B cell (primary cell): ENCODE results near the gene SYCE3. TPM values are rescaled to one million over a fixed set of nuclear protein-coding genes. Genes with fewer than 3 reads are reported as not detected.
A peak's percentile ranks its signal among the peaks of the same experiment; 100 is the strongest.

Experiments used
- ATAC-seq: fragments of 200-7000 bp; cut with Tn5 transposase; one replicate; pipeline ENCODE4 v1.10.0; 2021; ENCODE audit warnings: low read depth, mild to moderate bottlenecking, moderate number of reproducible peaks, moderate library complexity
- CTCF ChIA-PET: fragments of 350-600 bp; sonication (Branson Sonifier 250); formaldehyde crosslinking; loops from one replicate; lab custom pipeline; 2021; ENCODE audit warnings: antibody characterized with exemption, inconsistent platforms; lab: Charles Lee
- POLR2A ChIA-PET: fragments of 350-600 bp; sonication (Branson Sonifier 250); formaldehyde crosslinking; loops from one replicate; lab custom pipeline; 2021; ENCODE audit warnings: antibody characterized with exemption; lab: Charles Lee
- DNase-seq: peaks from one replicate; pipeline ENCODE4 v3.0.0; 2013
- H2AFZ ChIP-seq: 2 replicates; pipeline ENCODE4 v1.6.1; 2012; ENCODE audit warnings: mild to moderate bottlenecking, low read depth, low read length; ENCODE audit not compliant: insufficient read depth, poor library complexity, severe bottlenecking
- H3K27ac ChIP-seq, 2 donors: 1 replicate in 1 of 2; 2 replicates in 1 of 2; pipeline ENCODE4 v1.5.1; 2012 to 2013; ENCODE audit warnings: low read length in 2 of 2, mild to moderate bottlenecking in 2 of 2, moderate library complexity in 1 of 2
- H3K27me3 ChIP-seq, 4 experiments: fragments of 200-600 bp in 1 of 4; sonication (generic) in 1 of 4; replicated peaks in 1 of 4; 1 replicate in 2 of 4; 2 replicates in 2 of 4; pipeline versions ENCODE4 v1.6.1 to v1.7.0; 2013 to 2016; ENCODE audit warnings: low read length in 3 of 4, mild to moderate bottlenecking in 2 of 4, mixed read lengths in 1 of 4, moderate library complexity in 1 of 4; ENCODE audit not compliant: insufficient read depth in 4 of 4, control insufficient read depth in 3 of 4; ENCODE audit errors: control extremely low read depth in 1 of 4
- H3K36me3 ChIP-seq, 2 experiments: replicated peaks in 1 of 2; 1 replicate in 1 of 2; 2 replicates in 1 of 2; pipeline versions ENCODE4 v1.6.1 to v1.7.1; 2013; ENCODE audit warnings: low read length in 1 of 2; ENCODE audit not compliant: insufficient read depth in 2 of 2, control insufficient read depth in 1 of 2; ENCODE audit errors: control extremely low read depth in 1 of 2, extremely low read depth in 1 of 2
- H3K4me1 ChIP-seq, 2 donors: fragments of 200-600 bp in 1 of 2; sonication (generic) in 1 of 2; 1 replicate in 1 of 2; 2 replicates in 1 of 2; pipeline versions ENCODE4 v1.5.1 to v1.6.1; 2013 to 2017; ENCODE audit warnings: low read length in 2 of 2; ENCODE audit not compliant: control insufficient read depth in 2 of 2, insufficient read depth in 2 of 2
- H3K4me2 ChIP-seq: replicated peaks from 2 replicates; pipeline ENCODE3; 2012; ENCODE audit warnings: mild to moderate bottlenecking, low read depth, low read length; ENCODE audit not compliant: poor library complexity, severe bottlenecking
- H3K4me3 ChIP-seq, 5 experiments: fragments of 200-600 bp in 1 of 5; sonication (generic) in 1 of 5; 1 replicate in 3 of 5; 2 replicates in 2 of 5; pipeline versions ENCODE4 v1.5.1 to v1.7.0; 2011 to 2016; ENCODE audit warnings: low read length in 4 of 5, mild to moderate bottlenecking in 4 of 5, low read depth in 2 of 5, control low read depth in 1 of 5, moderate library complexity in 1 of 5; ENCODE audit not compliant: insufficient read depth in 1 of 5; ENCODE audit errors: control extremely low read depth in 1 of 5, extremely low read depth in 1 of 5
- H3K79me2 ChIP-seq: fragments of 200-600 bp; sonication (generic); one replicate; pipeline ENCODE4 v1.6.0; 2016; ENCODE audit warnings: low read length; ENCODE audit not compliant: control insufficient read depth, insufficient read depth
- H3K9ac ChIP-seq: fragments of 200-600 bp; sonication (generic); 2 replicates; pipeline ENCODE4 v1.6.1; 2017; ENCODE audit warnings: mild to moderate bottlenecking, low read length, moderate library complexity
- H3K9me3 ChIP-seq, 3 donors: one replicate each; pipeline versions ENCODE4 v1.6.1 to v1.7.1; 2013; ENCODE audit warnings: low read length in 2 of 3; ENCODE audit not compliant: control insufficient read depth in 2 of 3, insufficient read depth in 1 of 3; ENCODE audit errors: control extremely low read depth in 1 of 3
- H4K20me1 ChIP-seq: 2 replicates; pipeline ENCODE4 v1.6.0; 2012; ENCODE audit warnings: mild to moderate bottlenecking, low read length; ENCODE audit not compliant: insufficient read depth, control insufficient read depth, poor library complexity, severe bottlenecking
- H3K27ac Mint-ChIP-seq: one replicate; pipeline ENCODE4 v1.8.0; 2021; ENCODE audit warnings: mixed read lengths
- H3K27me3 Mint-ChIP-seq: one replicate; pipeline ENCODE4 v1.8.0; 2021; ENCODE audit warnings: mixed read lengths
- H3K4me1 Mint-ChIP-seq: one replicate; pipeline ENCODE4 v1.8.0; 2021; ENCODE audit warnings: mixed read lengths
- H3K4me3 Mint-ChIP-seq: one replicate; pipeline ENCODE4 v1.8.0; 2021; ENCODE audit warnings: mixed read lengths
- H3K9me3 Mint-ChIP-seq: one replicate; pipeline ENCODE4 v1.8.0; 2022; ENCODE audit warnings: mixed read lengths; ENCODE audit not compliant: insufficient read depth
- EZH2 ChIP-seq: IDR thresholded peaks from 2 replicates; pipeline ENCODE4 v1.6.1; 2012; ENCODE audit warnings: borderline replicate concordance, low read depth, mild to moderate bottlenecking, moderate library complexity, low read length; ENCODE audit not compliant: insufficient read depth, poor library complexity, severe bottlenecking
- WGBS: methylation state at CpG from one replicate; pipeline ENCODE4 v1.1.5; 2013; ENCODE audit warnings: missing lambda C conversion rate; ENCODE audit not compliant: insufficient coverage; 5-methylcytosine and 5-hydroxymethylcytosine counted together
- intact Hi-C: fragments of 100-400 bp; cut with micrococcal nuclease; formaldehyde crosslinking; loops from one replicate; pipeline ENCODE4 v1.10.0; 2022
- polyA plus RNA-seq: library from polyadenylated mRNA; depleted of rRNA; stranded (reverse); fragments of >200 nt; gene quantifications from 2 replicates; pipeline ENCODE4 v1.2.3, GENCODE V29; 2012
- total RNA-seq, 2 donors: library from RNA; stranded (reverse); fragments of 120-200 nt in 1 of 2; gene quantifications; 1 replicate in 1 of 2; 2 replicates in 1 of 2; pipeline versions ENCODE4 v1.2.3 to v1.2.4, GENCODE V29; 2013 to 2022
- TF ChIP-seq, protein P1 (sequence below): fragments of 200-600 bp; IDR thresholded peaks from one replicate; pipeline ENCODE4 v1.8.0; 2022; ENCODE audit warnings: antibody characterized with exemption, mild to moderate bottlenecking

SYCE3 gene
- total and polyA plus RNA-seq, 2 donors (not counting 1 experiment from before 2014, with no cell fraction given), result not detected

DNA sequence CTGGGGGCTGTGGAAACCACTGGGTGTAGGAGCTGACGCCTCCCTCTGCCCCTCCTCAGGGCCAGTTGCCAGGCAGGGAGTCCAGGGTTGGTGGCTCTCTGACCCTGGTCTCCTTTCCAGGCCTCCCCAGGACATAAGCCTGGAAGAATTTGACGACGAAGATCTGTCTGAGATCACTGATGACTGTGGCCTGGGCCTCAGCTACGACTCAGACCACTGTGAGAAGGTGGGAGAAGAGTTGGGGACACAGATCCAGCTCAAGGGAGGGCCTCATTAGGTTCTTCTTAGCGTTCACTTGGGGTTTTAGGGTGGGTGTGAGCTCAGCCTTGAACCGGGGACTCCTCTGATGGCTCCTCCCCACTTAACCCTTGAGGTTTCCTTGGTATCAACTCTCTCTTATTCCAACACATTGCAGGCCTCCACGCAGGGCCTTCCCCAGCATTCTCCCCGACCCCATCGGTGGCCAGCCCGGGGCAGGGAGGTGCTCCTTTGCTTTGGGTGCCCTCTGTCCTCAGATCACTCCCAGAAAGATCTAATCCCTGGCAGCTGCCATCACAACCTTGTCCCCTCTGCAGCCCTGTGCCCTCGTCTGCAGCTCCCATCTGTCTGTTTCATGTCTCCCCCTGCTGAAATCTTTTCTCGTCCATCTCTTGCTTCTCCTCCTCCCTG is 39.1 kb upstream of the SYCE3 start:
- no peak for ATAC-seq
- no peak overlapping the region for H2AFZ ChIP-seq
- peaks cover 0 to 10% (median 0%) of the 10 kb centered on the region in 3 donors for H3K9me3 ChIP-seq
- peaks cover 7 to 9% of the 10 kb centered on the region in 2 donors for H3K4me1 ChIP-seq
- Mint-ChIP-seq H3K4me1 (peaks cover 12% of the 10 kb centered on the region), H3K27ac (no peak overlapping the region), H3K4me3 (peak overlapping the region; percentile 81), H3K9me3 (no peaks in the 10 kb centered on the region), H3K27me3 (peaks cover 33% of the 10 kb centered on the region)
- H3K36me3 ChIP-seq, result no peaks in the 10 kb centered on the region
- 70% methylated on average over 8 of the region's 12 CpGs for WGBS
- no peak overlapping the region for H3K9ac ChIP-seq
- H3K27me3 ChIP-seq, result peaks cover 0 to 72% (median 29%) of the 10 kb centered on the region in 4 experiments
- no peaks in the 10 kb centered on the region for H3K79me2 ChIP-seq
- H3K27ac ChIP-seq, result no peak overlapping the region
- no peak overlapping the region for H3K4me3 ChIP-seq
- H3K4me2 ChIP-seq, result no peak overlapping the region
- no peaks in the 10 kb centered on the region for H4K20me1 ChIP-seq
- ChIA-PET CTCF (no interaction called here), POLR2A (no interaction called here)
- DNase-seq, result no peak
- TF ChIP-seq, protein P1, sequence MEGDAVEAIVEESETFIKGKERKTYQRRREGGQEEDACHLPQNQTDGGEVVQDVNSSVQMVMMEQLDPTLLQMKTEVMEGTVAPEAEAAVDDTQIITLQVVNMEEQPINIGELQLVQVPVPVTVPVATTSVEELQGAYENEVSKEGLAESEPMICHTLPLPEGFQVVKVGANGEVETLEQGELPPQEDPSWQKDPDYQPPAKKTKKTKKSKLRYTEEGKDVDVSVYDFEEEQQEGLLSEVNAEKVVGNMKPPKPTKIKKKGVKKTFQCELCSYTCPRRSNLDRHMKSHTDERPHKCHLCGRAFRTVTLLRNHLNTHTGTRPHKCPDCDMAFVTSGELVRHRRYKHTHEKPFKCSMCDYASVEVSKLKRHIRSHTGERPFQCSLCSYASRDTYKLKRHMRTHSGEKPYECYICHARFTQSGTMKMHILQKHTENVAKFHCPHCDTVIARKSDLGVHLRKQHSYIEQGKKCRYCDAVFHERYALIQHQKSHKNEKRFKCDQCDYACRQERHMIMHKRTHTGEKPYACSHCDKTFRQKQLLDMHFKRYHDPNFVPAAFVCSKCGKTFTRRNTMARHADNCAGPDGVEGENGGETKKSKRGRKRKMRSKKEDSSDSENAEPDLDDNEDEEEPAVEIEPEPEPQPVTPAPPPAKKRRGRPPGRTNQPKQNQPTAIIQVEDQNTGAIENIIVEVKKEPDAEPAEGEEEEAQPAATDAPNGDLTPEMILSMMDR, result no peak
- TF ChIP-seq EZH2, result no peak
- intact Hi-C loops, result no loop called here

DNA sequence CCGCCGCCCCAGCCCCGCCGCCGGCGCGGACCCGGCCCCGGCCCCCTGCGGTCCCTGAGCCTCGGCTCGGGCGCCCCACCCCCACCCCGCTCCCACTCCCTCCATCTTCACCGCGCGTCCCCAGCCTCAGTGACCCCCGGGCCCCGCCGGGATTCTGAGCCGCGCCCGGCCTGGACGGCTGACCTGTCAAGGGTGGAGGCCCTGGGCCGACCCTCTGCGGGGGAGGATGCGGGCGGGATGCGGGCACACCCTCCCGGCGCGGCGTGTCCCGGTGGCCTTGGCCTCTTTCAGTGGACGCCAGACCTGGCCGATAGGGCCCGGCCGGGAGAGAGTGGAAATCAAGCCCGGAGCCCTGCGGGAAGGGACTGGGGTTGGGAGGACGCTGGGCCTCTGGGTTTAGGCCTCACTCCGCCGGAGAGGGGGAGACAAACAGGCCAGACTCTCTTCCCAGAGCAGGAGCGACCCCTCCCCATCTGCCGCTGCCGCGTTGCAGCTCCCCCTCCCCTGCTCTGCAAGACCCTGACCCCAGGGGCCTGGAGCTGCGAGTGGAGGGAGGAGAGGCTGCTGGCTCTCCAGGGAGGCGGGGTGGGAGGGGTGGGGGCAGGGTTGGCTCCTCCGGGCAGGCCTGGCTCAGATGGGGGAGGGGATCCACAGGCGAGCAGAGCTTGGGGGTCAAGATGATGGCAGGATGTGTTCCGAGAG is 38.4 kb upstream of the SYCE3 start:
- H3K4me3 ChIP-seq, result no peak overlapping the region
- Mint-ChIP-seq H3K4me3 (peak overlapping the region; percentile 81), H3K27ac (no peak overlapping the region), H3K27me3 (peaks cover 28% of the 10 kb centered on the region), H3K9me3 (no peaks in the 10 kb centered on the region), H3K4me1 (peaks cover 12% of the 10 kb centered on the region)
- H3K27me3 ChIP-seq, result peaks cover 0 to 65% (median 27%) of the 10 kb centered on the region in 4 experiments
- H3K4me2 ChIP-seq, result peak overlapping the region; percentile 66
- H3K79me2 ChIP-seq, result no peaks in the 10 kb centered on the region
- peaks cover 7 to 9% of the 10 kb centered on the region in 2 donors for H3K4me1 ChIP-seq
- H3K9me3 ChIP-seq, result peaks cover 0 to 10% (median 0%) of the 10 kb centered on the region in 3 donors
- ChIA-PET POLR2A (no interaction called here), CTCF (no interaction called here)
- intact Hi-C loops, result no loop called here
- TF ChIP-seq, protein P1, result no peak
- no peak for TF ChIP-seq EZH2
- no peaks in the 10 kb centered on the region for H3K36me3 ChIP-seq
- ATAC-seq, result no peak
- H2AFZ ChIP-seq, result no peak overlapping the region
- H4K20me1 ChIP-seq, result no peaks in the 10 kb centered on the region
- H3K27ac ChIP-seq, result no peak overlapping the region
- DNase-seq, result no peak
- H3K9ac ChIP-seq, result no peak overlapping the region
- WGBS, result 12% methylated on average over 35 of the region's 52 CpGs
